Fibroblast of skin of right biceps (primary cell): Measurements from ENCODE around the gene HOXA7.

Source experiments
- DNase-seq: peaks from one replicate; pipeline ENCODE4 v3.0.0-alpha.2; 2013

HOXA7 gene

GRCh38 chr7:27131390-27131819, 25.1 kb downstream of the HOXA7 start:
- DNase-seq = no peak

- peak; percentile 91 for DNase-seq
Observed at GRCh38 chr7:27130540-27131389, 25.7 kb downstream of the HOXA7 start, which contains the start of gene HOXA4. Gene HOXA4, minus strand, starts transcription at chr7:27130757. Its CDS starts 24 bp downstream, at chr7:27130733.

- DNase-seq = peak; percentile 36
Observed at GRCh38 chr7:27129729-27130539, 26.5 kb downstream of the HOXA7 start.

DNA sequence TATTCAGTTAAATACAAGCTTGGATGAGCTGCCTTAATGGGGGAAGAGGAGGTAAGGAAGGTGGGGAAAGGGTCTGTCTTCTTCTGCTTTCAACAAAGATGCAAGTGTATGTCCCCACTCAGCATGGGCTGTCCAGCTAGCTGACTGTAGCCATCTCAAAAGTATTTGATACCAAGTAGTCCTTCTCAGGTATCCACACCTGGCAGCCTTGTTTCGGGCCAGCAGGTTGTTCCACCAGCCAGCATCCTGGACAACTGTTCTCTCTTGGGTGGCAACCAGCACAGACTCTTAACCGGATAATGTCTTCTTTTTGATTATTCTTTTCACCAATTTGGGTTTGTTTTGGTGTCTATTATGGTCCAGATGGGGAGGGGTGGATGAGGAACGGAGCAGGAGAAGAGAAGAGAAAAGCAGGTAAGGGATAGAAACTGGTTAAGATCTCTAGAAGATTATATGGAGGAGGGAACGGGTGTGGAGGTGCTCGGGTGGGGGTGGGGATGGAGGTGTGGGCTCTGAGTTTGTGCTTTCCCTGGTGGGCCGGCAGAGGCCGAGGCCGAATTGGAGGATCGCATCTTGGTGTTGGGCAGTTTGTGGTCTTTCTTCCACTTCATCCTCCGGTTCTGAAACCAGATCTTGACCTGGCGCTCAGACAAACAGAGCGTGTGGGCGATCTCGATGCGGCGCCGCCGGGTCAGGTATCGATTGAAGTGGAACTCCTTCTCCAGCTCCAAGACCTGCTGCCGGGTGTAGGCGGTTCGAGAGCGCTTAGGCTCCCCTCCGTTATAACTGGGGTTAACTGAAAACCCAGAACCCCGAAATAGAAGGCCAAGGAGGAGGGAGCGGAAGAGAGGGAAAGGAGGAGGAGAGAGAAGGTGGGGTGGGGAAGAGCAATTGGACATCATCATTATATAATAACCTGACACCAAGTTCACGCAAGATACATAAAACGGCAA, 27.4 kb downstream of the HOXA7 start:
- DNase-seq = no peak

GRCh38 chr7:27128034-27128433, 28.4 kb downstream of the HOXA7 start:
- DNase-seq = no peak

GRCh38 chr7:27126596-27127327, 29.7 kb downstream of the HOXA7 start:
- DNase-seq = no peak

- DNase-seq = no peak
Observed at GRCh38 chr7:27125986-27126394, 30.5 kb downstream of the HOXA7 start.

DNA sequence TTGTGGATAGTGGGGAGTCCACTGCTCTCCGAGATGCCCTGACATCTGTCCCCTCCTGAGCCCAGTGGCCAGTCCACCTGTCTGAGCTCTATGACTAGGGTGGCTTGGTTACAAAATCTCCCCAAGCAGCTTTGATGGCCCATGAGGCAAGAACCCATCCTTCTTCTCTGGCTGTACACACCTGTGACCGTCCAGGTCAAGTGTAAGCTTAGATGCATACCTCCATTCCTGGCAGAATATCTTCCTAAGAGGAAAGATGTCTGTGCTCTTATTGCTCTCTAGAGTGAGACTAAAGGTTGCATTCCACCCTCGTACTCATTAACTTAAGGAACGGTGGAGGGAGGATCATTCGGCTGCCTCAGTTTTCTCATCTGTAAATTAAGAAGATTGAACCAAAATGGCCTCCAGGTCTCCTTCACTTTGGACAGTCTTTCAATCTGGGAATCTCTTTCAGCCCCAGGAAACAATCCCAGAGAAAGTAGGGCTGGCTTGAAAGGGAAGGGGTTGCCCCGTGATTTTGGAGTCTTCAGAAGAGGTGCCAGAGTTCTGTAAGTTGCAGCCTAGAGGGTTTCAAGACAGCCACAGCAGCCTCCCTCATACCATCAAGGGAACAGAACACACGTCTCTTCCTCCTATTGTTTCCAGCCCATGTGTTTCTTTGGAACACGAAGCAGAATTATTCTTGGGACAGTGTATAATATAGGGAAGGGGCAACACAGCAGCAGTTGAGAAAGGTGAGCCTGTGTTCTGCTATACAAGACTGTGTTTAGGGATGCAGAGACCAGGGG, 31.4 kb downstream of the HOXA7 start:
- DNase-seq = no peak

- peak; percentile 89 for DNase-seq
Observed at GRCh38 chr7:27124096-27124901, 32.2 kb downstream of the HOXA7 start.

DNA sequence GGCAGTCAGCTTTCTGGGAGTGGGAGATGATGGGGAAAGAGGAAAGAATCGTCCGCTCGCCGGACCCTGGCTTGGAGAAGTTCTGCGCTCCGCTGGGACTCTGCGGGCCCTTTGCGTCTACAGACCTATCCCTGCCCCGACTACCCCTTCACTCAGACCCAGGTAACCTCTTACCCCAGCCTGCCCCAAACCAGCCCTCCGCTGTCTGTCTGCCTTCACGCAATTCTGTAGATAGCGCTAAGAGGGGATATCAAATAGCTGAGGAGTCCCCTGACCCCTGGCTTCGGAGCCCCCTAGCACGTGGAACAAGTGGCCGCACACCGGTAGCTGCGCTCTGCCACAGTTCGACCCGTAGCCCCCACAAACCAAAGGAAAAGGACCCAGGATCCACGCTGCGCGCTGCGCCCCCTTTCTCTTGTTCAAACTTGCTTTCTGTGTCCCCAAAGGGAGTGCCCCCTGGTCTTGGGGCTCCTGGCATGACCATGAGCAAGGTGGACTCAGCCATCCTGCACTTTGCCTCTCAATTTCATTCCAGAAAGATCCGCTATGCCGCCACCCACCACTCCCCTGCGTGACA, 32.9 kb downstream of the HOXA7 start:
- DNase-seq = no peak

DNA sequence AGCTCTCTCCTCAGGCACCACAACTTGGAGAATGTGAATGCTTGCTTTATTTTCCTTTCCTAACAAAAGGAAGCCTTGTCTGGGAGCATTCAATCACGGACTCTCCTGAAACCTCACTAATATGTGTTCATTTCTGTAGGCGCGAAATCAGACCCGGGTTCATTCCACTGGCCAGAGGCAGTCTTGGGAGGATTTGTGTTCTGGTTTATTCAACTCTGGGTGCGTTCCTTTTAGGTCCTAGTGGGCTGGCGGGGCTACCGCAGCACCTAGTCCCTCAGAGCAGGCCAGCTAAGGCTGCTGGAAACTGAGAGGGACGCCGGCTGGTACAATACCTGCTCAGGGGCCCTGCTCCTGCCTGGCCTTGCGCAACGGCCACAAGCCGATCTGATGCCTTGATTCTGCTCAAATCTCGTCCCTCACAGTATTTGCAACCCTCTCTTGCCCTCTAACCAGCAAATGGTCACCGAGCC, 33.4 kb downstream of the HOXA7 start:
- DNase-seq = no peak

GRCh38 chr7:27122077-27122910, 34.2 kb downstream of the HOXA7 start:
- DNase-seq = no peak

- DNase-seq = no peak
Observed at GRCh38 chr7:27121684-27122076, 34.8 kb downstream of the HOXA7 start.

GRCh38 chr7:27119412-27119911, 37.0 kb downstream of the HOXA7 start:
- no peak for DNase-seq

- no peak for DNase-seq
Observed at GRCh38 chr7:27118580-27118979, 37.9 kb downstream of the HOXA7 start.

DNA sequence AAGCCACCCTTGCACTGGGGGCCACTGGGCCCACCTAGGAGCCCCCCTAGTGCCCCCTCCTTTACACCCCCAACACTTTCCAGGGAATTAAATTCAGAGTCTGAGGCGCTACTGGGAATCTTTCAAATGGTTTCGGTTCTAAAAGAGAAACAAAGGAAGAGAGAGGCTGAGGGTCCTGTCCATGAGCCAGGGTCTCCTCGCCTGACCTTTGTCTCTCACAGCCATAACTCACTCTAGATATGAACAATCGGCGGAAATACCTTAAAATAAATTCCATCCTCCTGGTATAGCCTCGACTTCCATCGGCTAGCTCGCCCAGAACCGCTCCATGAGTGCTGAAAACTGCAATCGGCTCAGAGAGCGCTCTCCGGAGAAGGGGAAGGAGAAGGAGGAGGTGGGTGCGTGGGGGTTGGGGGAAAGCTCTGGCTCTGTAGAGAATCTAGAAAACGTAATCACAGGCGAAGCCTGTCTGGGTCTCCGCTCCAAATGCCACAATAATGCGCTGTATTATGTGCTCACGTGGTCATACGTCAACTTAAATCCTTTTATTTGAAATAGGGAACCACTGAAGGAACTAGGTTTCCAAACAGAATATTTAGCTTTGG, 38.5 kb downstream of the HOXA7 start:
- peak; percentile 45 for DNase-seq

DNA sequence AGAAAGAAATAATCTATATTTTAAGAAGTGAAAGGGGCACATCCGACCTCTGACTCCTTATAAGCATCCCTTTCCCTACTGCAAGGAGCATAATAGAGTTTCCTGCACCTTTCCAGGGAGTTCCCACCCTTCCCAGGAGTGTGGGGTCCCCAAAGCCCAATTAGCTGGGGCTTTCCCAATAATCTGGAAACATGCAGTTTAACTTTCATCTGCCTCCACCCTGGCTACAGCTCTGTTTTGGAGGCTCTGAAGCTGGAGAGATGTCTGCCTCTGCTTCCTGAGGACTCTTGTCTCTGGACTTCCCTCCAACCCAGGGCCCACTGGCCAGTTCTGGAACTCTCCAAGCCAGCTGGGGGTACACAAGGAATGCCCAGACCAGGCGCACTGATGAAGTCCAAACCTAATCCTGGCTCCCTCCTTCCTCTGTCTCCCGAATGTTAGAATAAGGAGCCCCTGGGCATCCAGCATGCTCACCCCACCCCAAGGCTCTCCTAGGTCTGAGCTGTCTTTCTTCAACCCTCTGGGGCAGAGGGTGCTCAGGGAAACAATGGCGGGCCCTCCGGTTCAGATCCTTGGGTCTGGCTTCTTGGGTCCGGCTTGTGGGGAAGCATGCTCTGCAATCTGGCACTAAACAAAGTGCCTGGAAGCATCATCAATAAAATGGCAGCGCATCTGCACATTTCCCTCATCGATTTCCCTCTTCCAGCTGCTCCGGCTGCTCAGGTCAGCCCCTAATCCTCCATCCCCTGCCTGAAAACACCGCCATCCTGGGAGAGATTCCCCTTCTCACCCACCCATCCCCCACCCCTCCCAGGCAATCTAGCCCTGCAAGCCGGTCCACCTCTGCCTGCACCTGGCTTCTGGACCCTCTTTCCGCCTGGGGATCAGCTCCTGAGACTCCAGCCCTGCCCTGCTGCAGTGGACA, 39.3 kb downstream of the HOXA7 start:
- no peak for DNase-seq
